ENCODE measurements around the gene CREBBP. TPM values are rescaled to one million over a fixed set of nuclear protein-coding genes. Genes with fewer than 3 reads are reported as not detected.
"Not testable (repeated sequence)": the region's sequence is repeated elsewhere in the genome, so short reads cannot be mapped to it uniquely, and the experiment has no call there.

CREBBP gene
- total RNA-seq, 2 experiments from 2014 or later, result 53.0 to 56.6 TPM

DNA sequence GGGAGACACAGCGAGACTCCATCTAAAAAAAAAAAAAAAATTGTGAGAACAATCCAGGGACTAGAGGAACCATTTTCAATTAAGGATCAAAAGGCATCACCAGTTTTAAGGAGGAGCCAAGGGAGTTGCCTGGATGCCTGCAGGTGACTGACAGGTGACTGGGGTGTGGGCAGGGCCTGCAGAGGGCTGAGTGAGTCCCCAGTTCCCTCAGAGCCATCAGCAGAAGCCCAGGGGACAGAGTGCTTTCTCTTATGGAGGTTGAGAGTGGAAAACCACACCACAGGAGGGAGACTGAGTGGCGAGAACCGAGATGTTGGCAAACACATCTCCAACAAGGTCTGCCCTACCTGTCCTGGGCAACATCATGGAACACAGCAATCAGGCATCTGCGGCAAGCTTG is 27.1 kb upstream of the CREBBP start:
- no peak for DNase-seq
- POLR2A ChIA-PET, result no interaction called here

DNA sequence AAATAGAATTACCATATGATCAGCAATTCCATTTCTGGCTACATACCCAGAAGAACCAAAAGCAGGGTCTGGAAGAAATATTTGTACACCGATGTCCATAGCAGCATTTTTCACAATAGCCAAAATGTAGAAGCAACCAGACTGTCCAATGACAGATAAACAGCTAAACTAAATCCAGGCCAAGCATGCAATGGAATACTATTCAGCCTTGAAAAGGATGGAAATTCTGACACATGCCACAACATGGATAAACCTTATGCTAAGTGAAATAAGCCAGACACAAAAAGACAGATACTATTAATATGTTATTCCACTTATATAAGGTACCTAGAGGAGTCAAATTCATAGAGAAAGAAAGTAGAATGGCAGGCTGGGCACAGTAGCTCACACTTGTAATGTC is 25.9 kb upstream of the CREBBP start:
- H3K27me3 Mint-ChIP-seq, result no peaks in the 10 kb centered on the region
- H3K4me3 Mint-ChIP-seq, result no peak overlapping the region
- H3K27ac Mint-ChIP-seq, result no peak overlapping the region
- no peaks in the 10 kb centered on the region for H3K9me3 Mint-ChIP-seq
- H3K36me3 Mint-ChIP-seq (ENCODE audit: low read depth), result no peaks in the 10 kb centered on the region
- ChIA-PET POLR2A (no interaction called here), CTCF (no interaction called here)
- H3K4me1 Mint-ChIP-seq, result peaks cover 2% of the 10 kb centered on the region
- no peak for DNase-seq

More for the DNA sequence above, 27.1 kb upstream of the CREBBP start:
- H3K36me3 Mint-ChIP-seq (ENCODE audit: low read depth), result no peaks in the 10 kb centered on the region
- no peak overlapping the region for H3K4me3 Mint-ChIP-seq
- no peak overlapping the region for H3K27ac Mint-ChIP-seq
- CTCF ChIA-PET, result no interaction called here
- no peaks in the 10 kb centered on the region for H3K27me3 Mint-ChIP-seq
- H3K9me3 Mint-ChIP-seq, result no peaks in the 10 kb centered on the region
- H3K4me1 Mint-ChIP-seq, result peaks cover 2% of the 10 kb centered on the region

DNA sequence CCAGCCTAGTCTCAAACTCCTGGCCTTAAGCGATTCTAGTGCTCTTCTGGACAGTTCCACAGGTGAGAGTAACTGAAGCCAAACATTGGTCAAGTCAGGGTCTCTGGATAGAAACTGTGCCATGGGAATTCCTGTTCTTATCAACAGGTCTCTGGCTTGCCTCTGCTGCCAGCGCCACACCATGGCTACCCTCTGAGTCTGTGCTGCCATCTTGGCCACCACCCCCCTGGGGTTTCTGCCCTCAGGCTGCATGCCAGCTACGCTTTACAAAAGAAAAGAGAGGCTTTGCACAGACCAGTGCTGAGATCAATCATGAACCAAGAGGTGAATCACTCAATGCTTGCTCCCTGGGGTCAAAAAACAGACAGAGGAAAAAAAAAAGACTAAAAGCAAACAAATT is 24.4 kb upstream of the CREBBP start:
- no peaks in the 10 kb centered on the region for H3K36me3 Mint-ChIP-seq (ENCODE audit: low read depth)
- H3K9me3 Mint-ChIP-seq, result no peaks in the 10 kb centered on the region
- no peak overlapping the region for H3K27ac Mint-ChIP-seq
- no peaks in the 10 kb centered on the region for H3K4me1 Mint-ChIP-seq
- H3K4me3 Mint-ChIP-seq, result no peak overlapping the region
- no peak for DNase-seq
- ChIA-PET CTCF (no interaction called here), POLR2A (interaction anchor here (0.6 kb wide), 1 partner anchor 209 kb away, joined by 3 read pairs; no protein-coding TSS in a partner anchor)
- peaks cover 4% of the 10 kb centered on the region for H3K27me3 Mint-ChIP-seq

GRCh38 chr16:3890091-3890490 is 9.6 kb upstream of the CREBBP start:
- POLR2A ChIA-PET, result no interaction called here
- no peaks in the 10 kb centered on the region for H3K36me3 Mint-ChIP-seq (ENCODE audit: low read depth)

GRCh38 chr16:3889059-3889458 is 8.5 kb upstream of the CREBBP start:
- Mint-ChIP-seq H3K4me1 (no peaks in the 10 kb centered on the region), H3K27me3 (peaks cover 18% of the 10 kb centered on the region), H3K9me3 (no peaks in the 10 kb centered on the region), H3K36me3 (ENCODE audit: low read depth) (no peaks in the 10 kb centered on the region), H3K27ac (no peak overlapping the region), H3K4me3 (no peak overlapping the region)
- CTCF ChIA-PET, result no interaction called here
- POLR2A ChIA-PET, result no interaction called here
- no peak for DNase-seq

More at GRCh38 chr16:3890091-3890490, 9.6 kb upstream of the CREBBP start:
- H3K4me3 Mint-ChIP-seq, result no peak overlapping the region
- peaks cover 19% of the 10 kb centered on the region for H3K27me3 Mint-ChIP-seq
- H3K9me3 Mint-ChIP-seq, result no peaks in the 10 kb centered on the region
- no peaks in the 10 kb centered on the region for H3K4me1 Mint-ChIP-seq
- DNase-seq, result no peak
- no peak overlapping the region for H3K27ac Mint-ChIP-seq
- CTCF ChIA-PET, result no interaction called here

DNA sequence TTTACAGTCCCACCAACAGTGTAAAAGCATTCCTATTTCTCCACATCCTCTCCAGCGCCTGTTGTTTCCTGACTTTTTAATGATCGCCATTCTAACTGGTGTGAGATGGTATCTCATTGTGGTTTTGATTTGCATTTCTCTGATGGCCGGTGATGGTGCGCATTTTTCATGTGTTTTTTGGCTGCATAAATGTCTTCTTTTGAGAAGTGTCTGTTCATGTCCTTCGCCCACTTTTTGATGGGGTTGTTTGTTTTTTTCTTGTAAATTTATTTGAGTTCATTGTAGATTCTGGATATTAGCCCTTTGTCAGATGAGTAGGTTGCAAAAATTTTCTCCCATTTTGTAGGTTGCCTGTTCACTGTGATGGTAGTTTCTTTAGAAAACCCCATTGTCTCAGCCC is 5.5 kb upstream of the CREBBP start:
- H3K27ac Mint-ChIP-seq; H3K4me1 Mint-ChIP-seq; H3K36me3 Mint-ChIP-seq (ENCODE audit: low read depth); POLR2A ChIA-PET; CTCF ChIA-PET; H3K9me3 Mint-ChIP-seq; H3K4me3 Mint-ChIP-seq; DNase-seq: not testable (repeated sequence)
- peaks cover 23% of the 10 kb centered on the region for H3K27me3 Mint-ChIP-seq

- DNase-seq, result no peak
- H3K9me3 Mint-ChIP-seq, result no peaks in the 10 kb centered on the region
- H3K27me3 Mint-ChIP-seq, result peaks cover 21% of the 10 kb centered on the region
- CTCF ChIA-PET, result no interaction called here
- H3K27ac Mint-ChIP-seq, result no peak overlapping the region
- H3K4me1 Mint-ChIP-seq, result peaks cover 5% of the 10 kb centered on the region
- no peak overlapping the region for H3K4me3 Mint-ChIP-seq
- POLR2A ChIA-PET, result no interaction called here
- peaks cover under 1% of the 10 kb centered on the region for H3K36me3 Mint-ChIP-seq (ENCODE audit: low read depth)
Measured at GRCh38 chr16:3884398-3884797, 3.9 kb upstream of the CREBBP start.

GRCh38 chr16:3882531-3882930 is 2.0 kb upstream of the CREBBP start:
- H3K27ac Mint-ChIP-seq, result no peak overlapping the region
- no peaks in the 10 kb centered on the region for H3K9me3 Mint-ChIP-seq
- peak overlapping the region; percentile 68 for H3K4me3 Mint-ChIP-seq
- POLR2A ChIA-PET, result interaction anchor here (1.5 kb wide), 1 partner anchor 166 kb away, joined by 5 read pairs; the partner anchor contains the start of gene TRAP1
- peaks cover 23% of the 10 kb centered on the region for H3K4me1 Mint-ChIP-seq
- H3K36me3 Mint-ChIP-seq (ENCODE audit: low read depth), result peaks cover 17% of the 10 kb centered on the region
- no peak for DNase-seq
- CTCF ChIA-PET, result no interaction called here
- H3K27me3 Mint-ChIP-seq, result peaks cover 15% of the 10 kb centered on the region

DNA sequence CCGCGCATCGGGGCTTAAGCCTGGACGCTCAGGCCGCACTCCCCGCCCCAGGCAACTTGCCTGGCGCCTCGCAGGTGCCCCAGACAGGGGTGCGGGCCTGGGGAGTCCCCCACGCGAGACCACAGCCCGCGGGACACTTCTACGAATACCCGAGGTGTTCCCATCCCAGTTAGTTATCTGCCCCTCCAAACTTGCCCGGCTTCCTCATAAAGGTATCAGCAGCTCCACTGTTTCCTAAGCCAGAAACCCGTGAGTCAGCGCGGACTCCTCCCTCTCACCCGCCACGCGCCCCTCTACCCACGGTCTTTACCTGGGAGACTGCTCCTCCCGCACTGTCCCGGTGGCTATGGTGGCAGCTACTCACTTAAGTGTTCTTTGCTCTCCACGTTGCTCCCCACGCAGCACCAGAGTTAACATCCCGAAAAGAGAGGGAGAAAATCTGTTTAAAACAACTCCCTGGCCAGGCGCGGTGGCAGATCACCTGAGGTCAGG is 1.0 kb upstream of the CREBBP start:
- Mint-ChIP-seq H3K27me3 (peaks cover 13% of the 10 kb centered on the region), H3K4me3 (peak overlapping the region; percentile 68), H3K27ac (peak overlapping the region; percentile 57), H3K9me3 (no peaks in the 10 kb centered on the region), H3K4me1 (peaks cover 32% of the 10 kb centered on the region), H3K36me3 (ENCODE audit: low read depth) (peaks cover 25% of the 10 kb centered on the region)
- POLR2A ChIA-PET, result interaction anchor here (0.7 to 2.1 kb wide), 6 partner anchors 10 to 373 kb away, joined by 3 to 11 read pairs (median 4); partner anchors contain the start of genes SLX4 and TRAP1
- CTCF ChIA-PET, result no interaction called here
- DNase-seq, result peak; percentile 18

- no peaks in the 10 kb centered on the region for H3K9me3 Mint-ChIP-seq
- no peak overlapping the region for H3K27ac Mint-ChIP-seq
- peak; percentile 72 for DNase-seq
- H3K4me1 Mint-ChIP-seq, result peaks cover 42% of the 10 kb centered on the region
- peaks cover 8% of the 10 kb centered on the region for H3K27me3 Mint-ChIP-seq
- ChIA-PET POLR2A (interaction anchor here (0.7 to 2.2 kb wide), 15 partner anchors 9 to 341 kb away, joined by 3 to 11 read pairs (median 4); partner anchors contain the start of genes SLX4 and TRAP1), CTCF (interaction anchor here (0.6 to 1.9 kb wide), 2 partner anchors 374 to 656 kb away, joined by 3 to 5 read pairs; no protein-coding TSS in a partner anchor)
- H3K36me3 Mint-ChIP-seq (ENCODE audit: low read depth), result peaks cover 29% of the 10 kb centered on the region
- H3K4me3 Mint-ChIP-seq, result peak overlapping the region; percentile 93
Measured at GRCh38 chr16:3879887-3880564, 487 bp downstream of the CREBBP start.

DNA sequence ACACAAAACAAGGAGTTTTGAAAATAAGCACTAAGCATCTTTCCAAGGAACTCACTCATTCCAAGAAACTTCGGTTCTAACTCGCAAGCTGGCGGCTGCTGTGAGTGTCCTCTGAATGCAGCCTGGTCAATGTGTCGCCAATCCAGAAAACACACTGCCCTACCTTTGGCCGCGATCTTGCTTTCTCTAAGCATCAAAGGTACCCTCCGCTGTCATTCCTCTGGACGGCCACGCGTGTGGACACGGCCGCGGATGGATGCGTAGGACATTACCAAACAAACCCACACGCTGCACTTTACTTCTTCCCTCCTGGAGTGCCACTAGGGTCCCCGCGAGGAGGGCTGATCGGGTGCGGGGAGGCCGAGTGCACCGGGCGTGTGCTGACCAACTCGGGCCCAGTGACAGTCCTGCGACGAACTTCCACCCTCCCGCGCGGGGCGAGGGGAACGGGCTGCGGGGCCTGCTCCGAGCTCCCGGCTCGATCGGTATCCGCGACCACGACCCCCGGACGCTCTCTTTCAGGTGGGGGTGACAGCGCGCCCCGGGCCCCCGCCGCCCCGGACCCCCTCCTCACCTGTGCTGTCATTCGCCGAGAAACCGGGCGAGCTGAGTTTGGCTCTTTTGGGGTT is 1.1 kb downstream of the CREBBP start:
- H3K4me1 Mint-ChIP-seq, result peaks cover 46% of the 10 kb centered on the region
- peak overlapping the region; percentile 88 for H3K27ac Mint-ChIP-seq
- no peaks in the 10 kb centered on the region for H3K9me3 Mint-ChIP-seq
- H3K4me3 Mint-ChIP-seq, result peak overlapping the region; percentile 93
- POLR2A ChIA-PET, result interaction anchor here (0.7 to 2.2 kb wide), 9 partner anchors 8 to 341 kb away, joined by 3 to 6 read pairs (median 3); no protein-coding TSS in a partner anchor
- CTCF ChIA-PET, result interaction anchor here (0.6 to 1.9 kb wide), 2 partner anchors 375 to 657 kb away, joined by 3 to 5 read pairs; no protein-coding TSS in a partner anchor
- H3K27me3 Mint-ChIP-seq, result peaks cover 8% of the 10 kb centered on the region
- peak; percentile 31 for DNase-seq
- H3K36me3 Mint-ChIP-seq (ENCODE audit: low read depth), result peaks cover 29% of the 10 kb centered on the region

GRCh38 chr16:3878610-3879009 is 1.9 kb downstream of the CREBBP start:
- ChIA-PET CTCF (interaction anchor here (1.1 to 1.9 kb wide), 3 partner anchors 188 to 375 kb away, joined by 3 to 5 read pairs (median 4); no protein-coding TSS in a partner anchor), POLR2A (interaction anchor here (0.6 to 2.2 kb wide), 8 partner anchors 10 to 340 kb away, joined by 3 to 6 read pairs (median 3); no protein-coding TSS in a partner anchor)
- Mint-ChIP-seq H3K4me1 (peaks cover 46% of the 10 kb centered on the region), H3K27me3 (peaks cover 8% of the 10 kb centered on the region), H3K36me3 (ENCODE audit: low read depth) (peaks cover 29% of the 10 kb centered on the region), H3K4me3 (peak overlapping the region; percentile 93), H3K27ac (no peak overlapping the region), H3K9me3 (no peaks in the 10 kb centered on the region)
- DNase-seq, result no peak

DNA sequence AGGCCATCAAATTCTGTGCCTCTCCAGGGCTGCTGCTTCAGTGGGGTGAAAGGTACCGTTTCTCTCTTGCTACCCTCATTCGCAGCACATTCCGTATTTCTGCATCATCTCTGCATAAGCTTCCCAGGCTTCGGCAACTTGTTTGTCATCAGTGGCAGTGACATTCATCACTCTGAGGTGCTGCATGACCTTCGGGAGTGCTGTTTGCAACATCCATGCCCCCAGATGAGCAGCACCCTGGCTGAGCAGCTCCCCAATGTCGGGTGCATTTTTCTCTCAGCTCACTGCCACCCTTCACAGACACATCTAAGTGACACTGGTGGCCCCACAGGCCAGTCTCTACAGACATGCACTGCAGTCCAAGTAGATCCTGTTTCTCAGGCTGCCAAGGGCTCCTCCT is 3.8 kb downstream of the CREBBP start:
- no peak for DNase-seq
- ChIA-PET POLR2A (interaction anchor here (0.6 kb wide), 1 partner anchor 11 kb away, joined by 3 read pairs; no protein-coding TSS in a partner anchor), CTCF (interaction anchor here (1.1 kb wide), 1 partner anchor 377 kb away, joined by 3 read pairs; no protein-coding TSS in a partner anchor)
- Mint-ChIP-seq H3K4me3 (no peak overlapping the region), H3K27ac (no peak overlapping the region), H3K27me3 (no peaks in the 10 kb centered on the region), H3K9me3 (no peaks in the 10 kb centered on the region), H3K36me3 (ENCODE audit: low read depth) (peaks cover 29% of the 10 kb centered on the region), H3K4me1 (peaks cover 48% of the 10 kb centered on the region)
